CD4-positive, alpha-beta T cell (primary cell): ENCODE results near the gene CHRM4. TPM values are rescaled to one million over a fixed set of nuclear protein-coding genes. Genes with fewer than 3 reads are reported as not detected.

Source experiments
- ATAC-seq: fragments of 200-7000 bp; cut with Tn5 transposase; one replicate; pipeline ENCODE4 v1.10.0; 2022; ENCODE audit warnings: mild to moderate bottlenecking; ENCODE audit not compliant: poor library complexity
- CTCF ChIA-PET: fragments of 350-600 bp; sonication (Branson Sonifier 250); formaldehyde crosslinking; loops from one replicate; lab custom pipeline; 2021; ENCODE audit warnings: antibody characterized with exemption, inconsistent platforms; lab: Charles Lee
- POLR2A ChIA-PET: fragments of 350-600 bp; sonication (Branson Sonifier 250); formaldehyde crosslinking; loops from one replicate; lab custom pipeline; 2021; ENCODE audit warnings: antibody characterized with exemption, inconsistent platforms; lab: Charles Lee
- DNase-seq, 14 experiments: peaks; one replicate each; pipeline ENCODE4 v3.0.0-alpha.2; 2013 to 2020; ENCODE audit warnings: mixed read lengths in 2 of 14
- H3K27ac ChIP-seq, 2 donors: one replicate each; pipeline versions ENCODE4 v1.5.1 to v1.7.0; 2013; ENCODE audit warnings: low read length in 2 of 2, low read depth in 1 of 2, mild to moderate bottlenecking in 1 of 2
- H3K27me3 ChIP-seq, 2 experiments: 1 replicate in 1 of 2; 2 replicates in 1 of 2; pipeline versions ENCODE4 v1.6.1 to v1.7.0; 2013; ENCODE audit warnings: low read length in 2 of 2, control low read depth in 1 of 2, mild to moderate bottlenecking in 1 of 2, moderate library complexity in 1 of 2; ENCODE audit not compliant: insufficient read depth in 2 of 2, control insufficient read depth in 1 of 2
- H3K36me3 ChIP-seq: one replicate; pipeline ENCODE4 v1.6.1; 2013; ENCODE audit warnings: low read length, control low read depth; ENCODE audit not compliant: insufficient read depth
- H3K4me1 ChIP-seq: one replicate; pipeline ENCODE4 v1.6.1; 2013; ENCODE audit warnings: low read length, control low read depth; ENCODE audit not compliant: insufficient read depth
- H3K4me3 ChIP-seq: one replicate; pipeline ENCODE4 v1.5.1; 2013; ENCODE audit warnings: mild to moderate bottlenecking, low read length, moderate library complexity
- H3K9me3 ChIP-seq, 2 experiments: 1 replicate in 1 of 2; 2 replicates in 1 of 2; pipeline versions ENCODE4 v1.6.1 to v1.7.0; 2013; ENCODE audit warnings: low read length in 2 of 2, mild to moderate bottlenecking in 2 of 2, control low read depth in 1 of 2, moderate library complexity in 1 of 2; ENCODE audit not compliant: control insufficient read depth in 1 of 2, insufficient read depth in 1 of 2
- H3K27ac Mint-ChIP-seq: one replicate; pipeline ENCODE4 v1.8.0; 2020; ENCODE audit warnings: mixed read lengths
- H3K27me3 Mint-ChIP-seq: one replicate; pipeline ENCODE4 v1.8.0; 2021; ENCODE audit warnings: mixed read lengths
- H3K36me3 Mint-ChIP-seq: one replicate; pipeline ENCODE4 v1.8.0; 2021; ENCODE audit warnings: low read depth, mixed read lengths
- H3K4me1 Mint-ChIP-seq: one replicate; pipeline ENCODE4 v1.8.0; 2021; ENCODE audit warnings: low read depth, mixed read lengths
- H3K4me3 Mint-ChIP-seq: one replicate; pipeline ENCODE4 v1.8.0; 2020; ENCODE audit warnings: mild to moderate bottlenecking, mixed read lengths
- H3K9me3 Mint-ChIP-seq: one replicate; pipeline ENCODE4 v1.8.0; 2020; ENCODE audit warnings: mixed read lengths
- intact Hi-C, 2 experiments: fragments of 100-400 bp; cut with DNase I in 1 of 2; cut with micrococcal nuclease in 1 of 2; formaldehyde crosslinking; loops; one replicate each; pipeline versions ENCODE4 v1.15.1 to v1.9.0; 2023 to 2025; cut with DNase I, micrococcal nuclease
- total RNA-seq, 174 experiments: library from RNA in 2 of 174; stranded (reverse) in 2 of 174; gene quantifications; one replicate each; pipeline ENCODE4 v1.2.3 and lab custom pipeline; 2021 to 2026
- TF ChIP-seq, protein P1 (sequence below): fragments of 200-600 bp; IDR thresholded peaks from one replicate; pipeline ENCODE4 v1.8.0; 2022; ENCODE audit warnings: antibody characterized with exemption, mild to moderate bottlenecking

The CHRM4 gene
- total RNA-seq, 2 experiments from 2014 or later: 3.2 to 3.7 TPM

DNA sequence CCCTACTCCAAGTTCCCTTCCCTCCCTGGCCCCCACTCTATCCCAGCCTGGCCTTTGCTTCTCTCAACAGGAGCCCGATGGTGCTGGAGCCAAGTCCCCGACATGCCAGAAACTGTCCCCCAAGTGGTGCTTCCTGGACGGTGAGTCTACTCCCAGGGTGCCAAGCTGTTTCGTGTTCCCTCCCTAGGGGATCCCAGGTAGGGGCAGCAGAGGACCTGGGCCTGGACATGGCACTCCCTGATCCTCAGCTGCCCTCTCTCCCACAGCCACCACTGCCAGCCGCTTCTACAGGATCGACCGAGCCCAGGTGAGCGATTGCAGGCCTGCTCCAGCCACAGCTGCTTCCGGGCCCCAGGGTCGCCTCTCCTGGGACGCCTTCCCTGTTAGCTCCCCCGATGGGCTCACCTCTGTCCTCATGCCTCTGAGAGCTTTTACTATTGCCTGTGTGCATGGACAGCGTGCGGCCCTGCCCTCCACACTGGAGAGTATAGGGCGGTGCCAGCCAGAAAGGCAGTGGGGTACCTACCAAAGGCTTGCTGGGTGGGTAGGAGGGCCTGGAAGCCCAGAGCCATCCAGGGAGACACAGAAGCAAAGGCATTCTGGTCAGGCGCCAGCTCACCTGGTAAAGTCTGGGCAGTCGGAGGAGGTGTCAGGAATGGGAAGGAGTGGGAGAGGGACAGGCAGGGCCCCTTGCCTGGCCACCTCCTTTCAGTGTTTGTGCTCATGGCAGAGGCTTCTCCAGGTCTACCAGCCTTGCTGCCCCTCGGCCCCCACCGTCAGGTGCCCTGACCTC lies 15.1 kb downstream of the CHRM4 start:
- Histone ChIP-seq H3K36me3 (peaks cover 66% of the 10 kb centered on the region), H3K4me3 (no peak overlapping the region), H3K9me3 (no peaks in the 10 kb centered on the region), H3K4me1 (peaks cover 19% of the 10 kb centered on the region), H3K27me3 (no peaks in the 10 kb centered on the region), H3K27ac (no peak overlapping the region)
- H3K4me1 Mint-ChIP-seq: no peaks in the 10 kb centered on the region
- TF ChIP-seq, protein P1, sequence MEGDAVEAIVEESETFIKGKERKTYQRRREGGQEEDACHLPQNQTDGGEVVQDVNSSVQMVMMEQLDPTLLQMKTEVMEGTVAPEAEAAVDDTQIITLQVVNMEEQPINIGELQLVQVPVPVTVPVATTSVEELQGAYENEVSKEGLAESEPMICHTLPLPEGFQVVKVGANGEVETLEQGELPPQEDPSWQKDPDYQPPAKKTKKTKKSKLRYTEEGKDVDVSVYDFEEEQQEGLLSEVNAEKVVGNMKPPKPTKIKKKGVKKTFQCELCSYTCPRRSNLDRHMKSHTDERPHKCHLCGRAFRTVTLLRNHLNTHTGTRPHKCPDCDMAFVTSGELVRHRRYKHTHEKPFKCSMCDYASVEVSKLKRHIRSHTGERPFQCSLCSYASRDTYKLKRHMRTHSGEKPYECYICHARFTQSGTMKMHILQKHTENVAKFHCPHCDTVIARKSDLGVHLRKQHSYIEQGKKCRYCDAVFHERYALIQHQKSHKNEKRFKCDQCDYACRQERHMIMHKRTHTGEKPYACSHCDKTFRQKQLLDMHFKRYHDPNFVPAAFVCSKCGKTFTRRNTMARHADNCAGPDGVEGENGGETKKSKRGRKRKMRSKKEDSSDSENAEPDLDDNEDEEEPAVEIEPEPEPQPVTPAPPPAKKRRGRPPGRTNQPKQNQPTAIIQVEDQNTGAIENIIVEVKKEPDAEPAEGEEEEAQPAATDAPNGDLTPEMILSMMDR: no peak
- DNase-seq: no peak
- H3K27ac Mint-ChIP-seq: no peak overlapping the region
- peaks cover 51% of the 10 kb centered on the region for H3K36me3 Mint-ChIP-seq
- H3K9me3 Mint-ChIP-seq: no peaks in the 10 kb centered on the region
- no peak for ATAC-seq
- ChIA-PET POLR2A (no interaction called here), CTCF (interaction anchor here (0.8 to 2.4 kb wide), 2 partner anchors 9 to 24 kb away, joined by 3 to 8 read pairs; no protein-coding TSS in a partner anchor)
- H3K4me3 Mint-ChIP-seq: no peak overlapping the region
- intact Hi-C loops: no loop called here
- no peaks in the 10 kb centered on the region for H3K27me3 Mint-ChIP-seq

DNA sequence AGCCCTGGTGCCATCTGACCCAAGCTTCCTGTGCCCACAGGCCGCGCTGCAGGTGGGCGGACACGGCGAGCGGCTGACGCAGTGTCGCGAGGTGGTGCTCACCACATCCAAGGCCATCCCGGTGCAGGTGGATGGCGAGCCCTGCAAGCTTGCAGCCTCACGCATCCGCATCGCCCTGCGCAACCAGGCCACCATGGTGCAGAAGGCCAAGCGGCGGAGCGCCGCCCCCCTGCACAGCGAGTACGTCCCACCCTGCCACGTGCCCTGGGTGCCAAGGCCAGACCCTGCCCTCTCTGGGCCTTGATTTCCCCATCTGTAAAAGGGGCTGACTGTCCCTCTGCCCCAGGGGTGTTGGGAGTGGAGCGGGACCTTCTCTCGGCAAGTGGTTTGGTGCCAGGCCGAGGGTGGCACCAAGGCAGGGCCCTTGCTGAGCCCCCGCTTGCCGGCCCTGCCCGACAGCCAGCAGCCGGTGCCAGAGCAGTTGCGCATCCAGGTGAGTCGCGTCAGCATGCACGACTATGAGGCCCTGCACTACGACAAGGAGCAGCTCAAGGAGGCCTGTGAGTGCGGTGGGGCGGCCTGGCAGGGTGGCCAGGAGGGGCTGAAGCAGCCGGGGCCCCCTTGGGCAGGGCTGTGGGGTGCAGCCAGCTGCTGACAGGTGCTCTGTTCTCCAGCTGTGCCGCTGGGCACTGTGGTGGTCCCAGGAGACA lies 16.0 kb downstream of the CHRM4 start:
- no peak overlapping the region for H3K4me3 ChIP-seq
- Mint-ChIP-seq H3K27ac (no peak overlapping the region), H3K36me3 (peaks cover 58% of the 10 kb centered on the region), H3K27me3 (no peaks in the 10 kb centered on the region), H3K4me1 (no peaks in the 10 kb centered on the region), H3K4me3 (no peak overlapping the region), H3K9me3 (no peaks in the 10 kb centered on the region)
- peaks cover 74% of the 10 kb centered on the region for H3K36me3 ChIP-seq
- CTCF ChIA-PET: no interaction called here
- POLR2A ChIA-PET: no interaction called here
- H3K4me1 ChIP-seq: peaks cover 13% of the 10 kb centered on the region
- TF ChIP-seq, protein P1: no peak
- H3K9me3 ChIP-seq: no peaks in the 10 kb centered on the region
- ATAC-seq (no peak), DNase-seq (no peak)
- intact Hi-C loops: no loop called here
- no peak overlapping the region for H3K27ac ChIP-seq
- no peaks in the 10 kb centered on the region for H3K27me3 ChIP-seq

DNA sequence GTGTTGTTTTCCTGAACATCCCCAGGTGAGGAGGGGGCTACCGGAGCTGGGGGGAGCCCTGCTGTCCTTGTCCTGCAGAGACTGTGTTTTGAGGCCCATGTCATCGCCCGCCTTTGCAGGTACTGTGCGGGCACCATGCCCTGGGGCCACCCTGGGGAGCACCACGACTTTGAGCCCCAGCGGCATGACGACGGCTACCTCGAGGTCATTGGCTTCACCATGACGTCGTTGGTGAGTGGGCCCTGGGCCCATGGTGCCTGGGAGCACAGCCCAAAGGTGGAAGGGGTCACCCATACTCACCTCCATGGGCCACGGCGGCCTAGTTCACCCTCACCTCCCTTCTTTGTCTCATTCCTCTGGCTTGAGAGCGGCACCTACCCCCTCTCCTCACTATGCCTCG lies 16.8 kb downstream of the CHRM4 start:
- H3K36me3 ChIP-seq: peaks cover 81% of the 10 kb centered on the region
- H3K4me1 ChIP-seq: peaks cover 9% of the 10 kb centered on the region
- ChIA-PET CTCF (no interaction called here), POLR2A (interaction anchor here (1.4 kb wide), 1 partner anchor 26 kb away, joined by 3 read pairs; no protein-coding TSS in a partner anchor)
- H3K27ac ChIP-seq: no peak overlapping the region
- no peaks in the 10 kb centered on the region for H3K27me3 ChIP-seq
- intact Hi-C loops: no loop called here
- no peak for ATAC-seq
- Mint-ChIP-seq H3K9me3 (no peaks in the 10 kb centered on the region), H3K4me3 (no peak overlapping the region), H3K27ac (no peak overlapping the region), H3K4me1 (peaks cover 2% of the 10 kb centered on the region), H3K27me3 (no peaks in the 10 kb centered on the region), H3K36me3 (peaks cover 65% of the 10 kb centered on the region)
- DNase-seq: no peak
- no peak overlapping the region for H3K4me3 ChIP-seq
- H3K9me3 ChIP-seq: no peaks in the 10 kb centered on the region
- TF ChIP-seq, protein P1: no peak
